Activated CD4-positive, alpha-beta T cell treated with anti-CD3 and anti-CD28 coated beads for 4 hours (primary cell): ENCODE data around the gene MTMR3.
A peak's percentile ranks its signal among the peaks of the same experiment; 100 is the strongest.
"Not testable (repeated sequence)": the region's sequence is repeated elsewhere in the genome, so short reads cannot be mapped to it uniquely, and the experiment has no call there.

Experiments
- DNase-seq, 2 donors: peaks; one replicate each; pipeline ENCODE4 v3.0.0-alpha.2; 2020

The MTMR3 gene

GRCh38 chr22:30061094-30061493, 178.1 kb downstream of the MTMR3 start:
- not testable (repeated sequence) for DNase-seq

GRCh38 chr22:30062259-30062658, 179.3 kb downstream of the MTMR3 start:
- no peak for DNase-seq

- no peak for DNase-seq
Observed at GRCh38 chr22:30062950-30063349, 180.0 kb downstream of the MTMR3 start.

- no peak for DNase-seq
Observed at GRCh38 chr22:30064172-30064571, 181.2 kb downstream of the MTMR3 start.

- DNase-seq: no peak
Observed at GRCh38 chr22:30073743-30074142, 190.8 kb downstream of the MTMR3 start.

GRCh38 chr22:30074147-30074546, 191.2 kb downstream of the MTMR3 start:
- no peak for DNase-seq

GRCh38 chr22:30074994-30075393, 192.0 kb downstream of the MTMR3 start:
- DNase-seq: no peak

GRCh38 chr22:30077279-30077880, 194.4 kb downstream of the MTMR3 start:
- no peak for DNase-seq

- DNase-seq: peak in 1 of 2 donors; percentile 15
Observed at GRCh38 chr22:30078320-30079311, 195.6 kb downstream of the MTMR3 start.

- no peak for DNase-seq
Observed at GRCh38 chr22:30079952-30080533, 197.1 kb downstream of the MTMR3 start, which contains the start of gene HORMAD2. Gene HORMAD2, plus strand, starts transcription at chr22:30080464. Its CDS starts 13,489 bp downstream, at chr22:30093953.
